OCI-M1 (cell line): ENCODE data around the gene MAD1L1.

Experiments used
- DNase-seq: peaks from one replicate; lab custom pipeline; 2025; lab: John Stamatoyannopoulos, UW

Gene MAD1L1

DNA sequence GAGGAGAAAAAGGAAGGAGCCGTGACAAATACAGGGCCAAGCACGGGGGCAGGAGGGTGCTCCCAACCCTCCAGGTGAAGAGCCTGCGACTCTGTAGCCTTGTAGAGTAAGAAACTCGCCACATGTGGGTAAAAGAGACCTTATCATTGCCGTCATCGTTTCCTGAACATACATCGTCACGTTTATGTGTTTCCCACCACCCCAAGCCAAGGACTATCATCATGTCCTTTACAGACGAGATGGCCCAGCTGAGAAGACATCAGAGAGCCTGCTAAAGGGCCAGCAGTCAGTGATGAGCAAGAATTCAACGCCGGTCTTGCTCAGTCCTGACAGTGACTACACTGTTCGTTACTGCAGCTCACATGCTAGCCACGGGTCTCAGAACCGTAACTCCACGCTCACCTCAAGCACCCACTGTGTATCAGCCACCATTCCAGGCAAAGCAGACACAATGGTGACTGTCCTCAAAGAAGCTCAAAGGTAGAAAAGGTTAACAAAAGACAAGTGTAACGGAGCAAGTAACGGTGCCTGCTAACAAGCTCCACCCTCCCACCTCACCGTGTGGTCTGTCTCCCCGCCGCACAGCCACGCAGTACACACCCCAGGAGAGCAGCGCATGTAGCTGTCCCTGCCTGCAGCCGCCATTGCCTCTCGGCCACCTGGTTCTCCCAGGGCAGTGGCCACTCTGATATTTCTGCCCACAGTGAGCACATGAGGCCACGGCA, 147.8 kb downstream of the MAD1L1 start:
- no peak for DNase-seq

DNA sequence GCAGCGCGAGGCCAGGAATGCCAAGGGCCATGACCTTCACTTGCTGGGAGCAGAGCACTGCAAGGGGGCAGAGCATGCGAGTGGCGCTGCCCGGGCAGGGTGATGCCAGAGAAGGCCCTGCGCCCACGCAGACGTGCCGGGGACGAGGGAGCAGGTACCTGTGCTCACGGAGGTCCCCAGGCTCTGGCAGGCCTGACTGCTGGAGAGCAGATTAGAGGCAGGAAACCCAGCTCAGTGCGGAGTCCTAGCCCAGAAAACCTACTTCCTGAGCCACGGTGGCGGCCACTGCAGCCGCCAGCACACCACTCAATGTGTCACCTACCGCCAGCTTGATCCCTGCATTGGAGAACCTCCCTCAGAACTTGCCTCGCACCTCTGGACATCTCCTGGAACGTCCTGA, 148.4 kb downstream of the MAD1L1 start:
- DNase-seq, result no peak

DNA sequence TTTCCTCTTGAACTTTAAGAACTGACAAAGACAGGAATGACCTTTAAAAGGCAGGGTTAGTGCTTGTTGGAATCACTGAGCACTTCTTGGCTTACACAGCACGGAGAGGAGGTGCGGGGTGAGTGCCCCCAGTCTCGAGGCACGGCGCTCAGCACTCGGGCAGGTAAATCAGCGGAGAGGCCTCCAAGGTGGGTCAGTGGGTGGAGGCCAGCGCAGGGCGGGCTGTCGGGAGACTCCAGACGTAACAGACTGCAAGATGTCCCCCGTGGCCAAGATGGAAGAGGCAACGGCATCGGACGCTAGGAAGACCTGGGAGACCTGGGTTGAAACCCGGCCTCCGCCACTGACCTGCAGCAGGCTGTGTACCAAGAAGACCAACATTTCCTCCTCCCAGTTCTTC, 149.4 kb downstream of the MAD1L1 start:
- no peak for DNase-seq

DNA sequence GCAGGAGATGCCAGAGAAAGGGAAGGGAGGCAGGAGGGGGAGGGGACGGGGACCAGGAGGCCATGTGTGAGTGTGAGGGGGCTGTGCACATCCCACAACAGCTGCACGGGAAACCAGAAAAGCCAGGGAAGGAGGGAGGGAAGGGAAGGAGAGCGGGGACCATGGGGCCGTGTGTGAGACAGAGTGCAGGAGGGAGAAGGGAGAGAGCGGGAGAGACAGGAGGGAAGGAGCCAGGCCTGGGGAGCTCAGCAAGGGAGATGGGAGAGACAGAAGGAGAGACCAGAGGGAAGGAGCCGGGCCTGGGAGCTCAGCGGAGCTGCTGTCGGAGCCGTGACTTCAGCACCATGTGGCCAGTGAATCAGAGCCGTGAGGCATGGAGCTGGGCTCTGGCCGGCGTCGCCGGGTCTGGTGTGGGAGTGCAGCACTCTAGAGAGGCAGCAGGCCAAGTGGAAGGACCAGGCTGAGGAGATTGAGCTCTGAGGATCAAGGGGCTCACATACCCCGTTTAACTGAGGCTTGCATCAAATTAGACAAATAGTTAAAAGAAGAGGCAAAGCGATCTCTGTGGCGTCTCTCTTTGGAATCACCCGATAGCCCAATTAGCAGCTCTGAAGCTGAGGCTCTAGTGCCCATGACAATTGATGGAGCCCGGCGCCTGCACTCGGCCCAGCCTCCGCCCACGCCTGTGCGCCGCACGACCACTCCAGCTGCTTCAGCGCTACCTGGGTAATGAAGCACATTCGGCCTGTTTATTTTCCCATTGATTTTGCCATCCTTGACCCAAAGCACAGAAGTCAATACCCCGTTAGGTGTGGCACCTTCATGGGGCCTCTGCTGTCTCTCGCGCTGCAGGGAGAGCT, 150.4 kb downstream of the MAD1L1 start:
- no peak for DNase-seq

DNA sequence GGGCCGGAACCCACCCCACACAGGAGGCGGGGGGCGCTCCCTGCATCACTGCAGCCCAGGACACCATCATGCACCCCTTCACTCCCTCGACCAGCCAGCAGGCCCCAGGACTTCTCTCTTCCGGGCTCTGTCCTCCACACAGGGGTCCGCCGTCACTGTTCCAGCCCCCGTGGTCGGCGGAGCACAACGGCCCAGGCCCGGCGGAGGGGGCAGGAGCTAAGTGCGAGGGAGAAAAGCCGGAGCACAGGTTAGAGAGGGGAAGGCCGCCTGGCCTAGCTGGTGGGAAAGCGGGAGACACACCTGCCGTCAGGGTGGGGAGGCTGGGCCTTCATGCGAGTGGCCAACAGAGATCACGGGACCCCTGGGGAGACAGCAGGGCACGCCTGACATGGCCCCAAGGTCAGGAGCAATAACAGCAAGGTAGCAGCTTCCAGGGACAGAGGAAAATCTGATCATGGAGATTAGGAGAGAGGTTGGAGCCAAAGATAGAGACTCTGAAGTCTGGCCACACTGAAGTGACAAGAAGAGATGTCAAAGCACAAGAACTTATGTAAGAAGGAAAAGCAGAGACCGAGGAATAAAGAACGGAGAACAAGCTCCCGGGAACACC, 151.1 kb downstream of the MAD1L1 start:
- no peak for DNase-seq

DNA sequence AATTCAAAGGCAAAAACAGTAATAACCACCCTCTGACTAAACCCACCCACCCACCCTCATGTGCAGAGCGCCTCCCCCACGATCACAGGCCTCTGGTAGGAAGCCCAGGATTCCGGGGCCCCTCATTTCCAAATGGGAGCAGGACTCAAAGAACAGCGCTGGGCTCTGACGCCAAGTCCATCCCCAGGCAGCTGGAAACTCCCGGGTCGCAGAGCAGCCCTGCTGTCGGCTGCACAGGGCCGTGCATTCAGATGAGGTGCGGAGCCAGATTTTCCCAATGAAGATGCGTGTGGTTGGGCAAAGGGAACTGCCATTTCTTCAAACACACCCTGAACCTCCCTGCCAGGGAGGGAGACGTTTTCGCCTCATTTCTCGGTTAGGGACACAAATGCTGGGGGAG, 152.3 kb downstream of the MAD1L1 start:
- DNase-seq, result no peak

GRCh38 chr7:2080060-2080387, 152.7 kb downstream of the MAD1L1 start:
- no peak for DNase-seq

GRCh38 chr7:2079332-2080059, 153.2 kb downstream of the MAD1L1 start:
- no peak for DNase-seq

- DNase-seq, result no peak
Observed at GRCh38 chr7:2078899-2079298, 153.8 kb downstream of the MAD1L1 start.

DNA sequence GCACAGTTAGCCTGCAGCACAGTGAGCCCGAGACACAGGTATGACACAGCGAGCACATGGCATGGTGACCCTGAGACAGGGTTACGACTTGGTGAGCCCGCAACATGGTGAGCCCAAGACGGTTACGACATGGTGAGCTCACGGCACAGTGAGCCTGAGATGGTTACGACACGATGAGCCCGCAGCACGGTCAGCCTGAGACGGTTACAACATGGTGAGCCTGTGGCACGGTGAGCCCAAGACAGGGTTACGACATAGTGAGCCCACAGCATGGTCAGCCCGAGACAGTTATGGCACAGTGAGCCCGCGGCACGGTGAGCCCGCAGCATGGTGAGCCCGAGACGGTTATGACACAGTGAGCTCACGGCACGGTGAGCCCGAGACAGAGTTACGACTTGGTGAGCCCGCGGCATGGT, 156.1 kb downstream of the MAD1L1 start:
- no peak for DNase-seq

- no peak for DNase-seq
Observed at GRCh38 chr7:2075811-2076210, 156.9 kb downstream of the MAD1L1 start.

DNA sequence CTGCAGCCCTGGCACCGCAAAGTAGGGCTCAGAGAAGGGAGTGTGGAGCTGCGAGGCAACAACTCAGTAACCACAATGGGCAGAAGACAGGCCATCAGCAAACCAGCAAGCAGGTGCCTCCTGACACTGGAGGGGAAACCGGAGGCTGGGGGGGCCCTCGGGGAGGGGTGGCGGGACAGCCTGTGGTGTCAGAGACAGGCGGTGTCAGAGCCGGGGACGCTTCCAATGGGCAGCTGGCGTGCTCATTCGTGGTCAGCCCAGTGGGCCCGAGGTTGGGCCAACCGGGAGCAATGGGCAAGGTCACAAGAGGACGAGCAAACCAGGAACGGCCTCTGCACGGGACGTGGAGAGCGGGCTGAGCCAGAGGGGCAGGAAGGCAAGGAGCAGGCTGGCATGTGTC, 158.1 kb downstream of the MAD1L1 start:
- DNase-seq, result no peak

DNA sequence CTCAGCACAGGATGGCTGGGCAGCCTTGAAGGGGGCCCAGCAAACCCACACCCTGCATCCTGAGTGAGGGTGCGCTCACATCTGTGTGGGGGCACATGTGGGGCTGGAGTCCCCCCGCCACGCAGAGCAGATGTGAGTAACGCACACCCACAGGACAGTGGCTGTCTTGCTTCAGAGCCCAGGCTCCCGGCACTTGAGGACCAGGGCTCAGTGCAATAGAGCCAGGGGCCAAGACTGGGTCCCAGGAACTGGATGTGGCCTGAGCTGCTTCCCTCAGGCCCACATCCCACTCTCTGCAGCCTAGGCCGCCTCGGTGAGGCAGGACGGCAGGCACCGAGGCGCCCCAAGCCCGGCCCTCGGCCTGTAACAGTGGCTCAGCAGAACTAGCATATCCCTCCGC, 159.9 kb downstream of the MAD1L1 start:
- DNase-seq, result no peak

DNA sequence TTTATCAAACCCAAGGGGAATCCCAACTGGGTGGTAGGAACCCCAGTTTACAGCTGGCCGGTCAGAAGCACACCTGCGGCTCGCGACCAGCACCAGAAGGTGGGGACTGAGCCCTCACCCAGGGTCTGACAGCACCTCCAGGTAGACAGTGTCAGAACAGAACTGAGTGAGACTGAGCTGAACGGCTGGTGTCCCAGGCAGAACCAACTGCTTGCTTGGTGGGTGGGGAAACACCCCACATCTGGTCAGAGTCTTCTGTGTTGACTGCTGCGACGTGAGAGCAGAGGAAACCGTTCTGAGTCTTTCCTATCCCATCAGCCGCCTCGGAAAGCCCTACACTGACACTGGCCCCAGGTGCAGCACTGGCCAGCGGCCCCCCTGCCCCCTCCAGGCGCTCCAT, 160.7 kb downstream of the MAD1L1 start:
- no peak for DNase-seq

GRCh38 chr7:2071133-2071832, 161.5 kb downstream of the MAD1L1 start:
- DNase-seq, result no peak

DNA sequence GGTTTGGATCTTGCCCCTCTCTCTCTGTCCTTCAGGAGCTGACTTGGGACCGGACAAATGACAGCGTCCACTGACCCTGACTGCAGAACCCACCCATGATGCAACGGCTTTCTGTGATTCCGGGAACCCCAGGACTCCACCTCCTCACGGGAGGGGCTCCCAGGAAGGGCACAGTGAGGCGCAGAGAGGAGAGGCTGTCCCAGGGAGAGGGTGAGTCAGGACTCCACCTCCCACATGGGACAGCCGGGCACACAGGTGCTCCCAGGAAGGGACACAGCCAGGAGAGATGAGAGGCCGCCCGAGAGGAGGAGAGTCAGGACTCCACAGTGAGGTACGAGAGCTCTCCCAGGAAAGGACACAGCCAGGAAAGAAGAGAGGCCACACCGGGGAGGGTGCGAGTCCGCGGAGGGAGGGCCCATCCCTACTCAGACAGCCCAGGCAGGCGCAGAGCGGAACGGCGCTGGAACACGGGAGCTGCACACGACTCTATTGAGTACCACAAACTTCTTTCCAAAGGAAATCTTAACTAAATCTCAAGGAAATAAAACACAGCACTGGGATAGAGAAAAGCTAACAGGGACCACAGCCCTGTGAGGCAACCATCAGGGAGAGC, 162.5 kb downstream of the MAD1L1 start:
- DNase-seq, result no peak

DNA sequence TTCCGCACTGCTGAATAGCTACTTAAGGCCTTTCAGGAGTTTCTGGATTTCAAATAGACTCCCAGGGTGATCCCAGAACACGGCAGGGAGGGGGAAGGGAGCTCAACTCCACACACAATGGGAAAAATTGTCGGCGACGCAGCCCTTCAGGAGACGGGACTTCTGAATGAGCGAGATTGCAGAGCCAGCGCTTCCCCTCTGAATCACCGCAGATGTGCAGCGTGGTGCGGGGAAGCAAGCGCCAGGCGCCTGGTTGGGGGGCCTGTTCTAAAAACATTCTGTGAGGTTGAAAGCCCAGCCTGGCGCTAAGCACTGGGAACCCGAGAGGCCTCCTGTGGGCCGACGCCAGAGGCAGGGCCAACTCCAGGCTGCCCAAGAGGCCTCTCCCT, 163.3 kb downstream of the MAD1L1 start:
- no peak for DNase-seq

GRCh38 chr7:2068693-2069471, 163.9 kb downstream of the MAD1L1 start:
- no peak for DNase-seq

DNA sequence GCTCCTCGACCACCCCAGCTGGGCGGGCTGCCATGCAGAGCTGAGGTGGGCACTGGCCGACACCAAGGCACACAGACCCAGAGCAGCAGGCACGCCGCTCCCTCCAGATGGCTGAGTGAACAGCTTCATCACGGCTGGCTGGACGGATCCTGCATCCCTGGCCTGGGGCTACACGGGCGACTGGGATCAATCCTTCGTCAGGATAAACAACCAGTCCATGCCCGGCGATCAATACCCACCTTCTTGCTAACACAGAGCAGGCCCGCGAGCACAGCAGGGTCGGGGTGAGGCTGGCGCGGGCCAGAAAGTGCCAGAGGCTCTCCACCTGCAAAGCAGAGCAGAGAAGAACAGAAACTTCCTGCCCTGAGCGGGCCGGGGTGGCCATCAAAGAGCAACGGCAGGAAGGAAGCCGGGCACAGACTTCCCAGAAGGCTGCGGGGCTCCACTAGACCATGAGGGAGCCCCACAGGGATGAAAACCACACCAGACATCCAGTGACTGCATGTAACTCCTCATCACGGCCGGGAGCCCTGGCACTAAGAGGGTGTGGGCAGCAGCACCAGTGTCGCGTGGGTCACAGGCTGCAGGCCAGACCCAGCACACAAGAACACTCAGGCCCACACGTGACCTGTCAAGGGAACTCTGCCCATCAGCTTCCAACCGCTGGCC, 166.4 kb downstream of the MAD1L1 start:
- DNase-seq, result no peak

GRCh38 chr7:2065528-2065927, 167.2 kb downstream of the MAD1L1 start:
- DNase-seq, result no peak
